GM19395 (cell line): ENCODE data around the gene AFF4.
A peak's percentile ranks its signal among the peaks of the same experiment; 100 is the strongest.
"Not testable (repeated sequence)": the region's sequence is repeated elsewhere in the genome, so short reads cannot be mapped to it uniquely, and the experiment has no call there.

Experiments used
- ATAC-seq: cut with Tn5 transposase; IDR thresholded peaks from one replicate; pipeline ENCODE4 v1.9.1; 2021; ENCODE audit warnings: mild to moderate bottlenecking, moderate library complexity; ENCODE audit not compliant: unreplicated experiment

The AFF4 gene, protein sequence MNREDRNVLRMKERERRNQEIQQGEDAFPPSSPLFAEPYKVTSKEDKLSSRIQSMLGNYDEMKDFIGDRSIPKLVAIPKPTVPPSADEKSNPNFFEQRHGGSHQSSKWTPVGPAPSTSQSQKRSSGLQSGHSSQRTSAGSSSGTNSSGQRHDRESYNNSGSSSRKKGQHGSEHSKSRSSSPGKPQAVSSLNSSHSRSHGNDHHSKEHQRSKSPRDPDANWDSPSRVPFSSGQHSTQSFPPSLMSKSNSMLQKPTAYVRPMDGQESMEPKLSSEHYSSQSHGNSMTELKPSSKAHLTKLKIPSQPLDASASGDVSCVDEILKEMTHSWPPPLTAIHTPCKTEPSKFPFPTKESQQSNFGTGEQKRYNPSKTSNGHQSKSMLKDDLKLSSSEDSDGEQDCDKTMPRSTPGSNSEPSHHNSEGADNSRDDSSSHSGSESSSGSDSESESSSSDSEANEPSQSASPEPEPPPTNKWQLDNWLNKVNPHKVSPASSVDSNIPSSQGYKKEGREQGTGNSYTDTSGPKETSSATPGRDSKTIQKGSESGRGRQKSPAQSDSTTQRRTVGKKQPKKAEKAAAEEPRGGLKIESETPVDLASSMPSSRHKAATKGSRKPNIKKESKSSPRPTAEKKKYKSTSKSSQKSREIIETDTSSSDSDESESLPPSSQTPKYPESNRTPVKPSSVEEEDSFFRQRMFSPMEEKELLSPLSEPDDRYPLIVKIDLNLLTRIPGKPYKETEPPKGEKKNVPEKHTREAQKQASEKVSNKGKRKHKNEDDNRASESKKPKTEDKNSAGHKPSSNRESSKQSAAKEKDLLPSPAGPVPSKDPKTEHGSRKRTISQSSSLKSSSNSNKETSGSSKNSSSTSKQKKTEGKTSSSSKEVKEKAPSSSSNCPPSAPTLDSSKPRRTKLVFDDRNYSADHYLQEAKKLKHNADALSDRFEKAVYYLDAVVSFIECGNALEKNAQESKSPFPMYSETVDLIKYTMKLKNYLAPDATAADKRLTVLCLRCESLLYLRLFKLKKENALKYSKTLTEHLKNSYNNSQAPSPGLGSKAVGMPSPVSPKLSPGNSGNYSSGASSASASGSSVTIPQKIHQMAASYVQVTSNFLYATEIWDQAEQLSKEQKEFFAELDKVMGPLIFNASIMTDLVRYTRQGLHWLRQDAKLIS

GRCh38 chr5:132963171-132964104, at the start of gene AFF4:
Gene AFF4, minus strand, starts transcription at chr5:132963634. Its CDS starts 26,445 bp downstream, at chr5:132937189.
- peak; percentile 94 for ATAC-seq

DNA sequence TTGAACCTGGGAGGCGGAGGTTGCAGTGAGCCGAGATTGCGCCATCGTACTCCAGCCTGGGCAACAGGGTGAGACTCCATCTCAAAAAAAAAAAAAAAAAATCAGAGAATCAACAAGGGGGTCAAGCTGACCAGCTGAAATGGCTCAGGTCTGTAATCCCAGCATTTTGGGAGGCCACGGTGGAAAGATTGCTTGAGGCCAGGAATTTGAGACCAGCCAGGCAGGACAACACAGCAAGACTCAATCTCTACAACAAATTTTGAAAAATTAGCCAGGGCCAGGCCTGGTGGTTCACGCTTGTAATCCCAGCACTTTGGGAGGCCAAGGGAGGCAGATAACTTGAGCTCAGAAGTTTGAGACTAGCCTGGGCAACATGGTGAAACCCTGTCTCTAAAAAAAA, 45.0 kb upstream of the AFF4 start:
- ATAC-seq = not testable (repeated sequence)

GRCh38 chr5:133006653-133007052, 43.2 kb upstream of the AFF4 start:
- ATAC-seq = no peak

GRCh38 chr5:132999246-132999645, 35.8 kb upstream of the AFF4 start:
- no peak for ATAC-seq

- ATAC-seq = no peak
Observed at GRCh38 chr5:132998556-132998955, 35.1 kb upstream of the AFF4 start.

DNA sequence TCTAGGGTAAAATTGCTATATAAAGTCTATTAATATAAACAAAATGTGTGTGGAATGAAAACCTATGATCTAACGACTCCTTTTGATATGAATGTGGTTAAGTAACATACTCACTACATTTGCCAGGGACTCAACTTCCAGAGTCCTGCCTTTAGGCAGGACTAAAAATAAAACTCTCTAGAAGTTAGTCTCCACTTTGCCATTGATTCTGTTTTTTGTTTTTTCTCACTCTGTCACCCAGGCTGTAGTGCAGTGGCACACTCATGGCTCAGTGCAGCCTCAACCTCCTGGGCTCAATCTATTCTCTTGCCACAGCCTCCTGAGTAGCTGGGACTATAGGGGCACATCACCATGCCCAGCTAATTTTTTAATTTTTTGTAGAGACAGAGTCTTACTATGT, 32.9 kb upstream of the AFF4 start:
- ATAC-seq = no peak

DNA sequence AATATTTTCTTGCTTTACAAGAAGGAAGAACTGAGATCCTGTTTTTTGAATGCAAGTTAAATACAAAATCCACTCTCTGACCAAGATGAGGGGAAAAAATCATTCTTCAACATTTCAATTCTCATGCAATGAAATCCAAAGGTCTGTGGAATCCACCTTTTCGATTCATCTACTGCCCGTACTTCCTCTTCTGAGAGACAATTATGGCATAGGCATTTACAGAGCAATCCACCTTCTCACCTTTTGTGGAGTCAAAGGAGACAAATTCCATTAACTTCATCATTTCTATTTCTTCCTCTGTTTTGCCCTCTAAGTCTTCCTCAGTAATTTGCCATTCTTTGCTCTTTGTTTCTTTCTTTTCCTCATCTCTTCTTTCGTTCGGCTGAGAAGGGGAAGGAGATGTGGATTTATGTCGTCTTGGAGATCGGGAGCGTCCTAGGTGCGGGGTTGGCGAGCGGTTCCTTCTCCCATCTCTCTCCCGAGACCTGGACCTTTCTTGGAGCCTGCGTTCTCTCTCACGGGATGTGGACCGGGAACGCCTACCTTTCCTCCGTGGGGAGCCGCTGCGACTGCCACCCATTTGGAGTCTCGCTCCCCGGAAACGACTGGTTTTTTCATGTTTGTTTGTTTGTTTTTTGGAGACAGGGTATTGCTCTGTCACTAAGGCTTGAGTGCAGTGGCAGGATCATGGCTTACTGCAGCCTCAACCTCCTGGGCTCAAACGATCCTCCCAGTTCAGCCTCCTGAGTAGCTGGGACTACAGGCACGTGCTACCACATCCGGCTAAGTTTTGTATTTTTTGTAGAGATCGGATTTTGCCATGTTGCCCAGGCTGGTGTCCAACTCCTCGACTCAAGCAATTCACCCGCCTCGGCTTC, 24.3 kb upstream of the AFF4 start:
- no peak for ATAC-seq

- ATAC-seq = not testable (repeated sequence)
Observed at GRCh38 chr5:132982971-132983370, 19.5 kb upstream of the AFF4 start.

GRCh38 chr5:132981288-132981687, 17.9 kb upstream of the AFF4 start:
- no peak for ATAC-seq

DNA sequence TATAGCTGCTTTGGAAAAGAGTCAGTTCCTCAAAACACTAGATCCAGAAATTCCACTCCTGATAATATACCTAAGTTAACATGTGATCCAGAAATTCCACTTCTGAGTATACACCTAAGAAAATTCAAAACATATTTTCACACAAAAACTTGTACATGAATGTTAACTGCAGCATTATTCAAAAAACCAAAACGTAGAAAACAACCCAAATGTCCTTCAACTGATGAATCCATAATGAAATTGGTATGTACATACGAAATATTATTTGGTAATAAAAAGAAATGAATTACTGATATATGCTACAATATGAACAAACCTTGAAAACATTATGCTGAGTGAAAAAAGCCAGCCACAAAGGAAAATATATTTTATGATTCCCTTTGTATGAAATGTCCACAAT, 16.5 kb upstream of the AFF4 start:
- ATAC-seq = no peak

GRCh38 chr5:132979367-132979940, 16.0 kb upstream of the AFF4 start:
- no peak for ATAC-seq

GRCh38 chr5:132976852-132977251, 13.4 kb upstream of the AFF4 start:
- no peak for ATAC-seq

- ATAC-seq = not testable (repeated sequence)
Observed at GRCh38 chr5:132972436-132972828, 9.0 kb upstream of the AFF4 start.

DNA sequence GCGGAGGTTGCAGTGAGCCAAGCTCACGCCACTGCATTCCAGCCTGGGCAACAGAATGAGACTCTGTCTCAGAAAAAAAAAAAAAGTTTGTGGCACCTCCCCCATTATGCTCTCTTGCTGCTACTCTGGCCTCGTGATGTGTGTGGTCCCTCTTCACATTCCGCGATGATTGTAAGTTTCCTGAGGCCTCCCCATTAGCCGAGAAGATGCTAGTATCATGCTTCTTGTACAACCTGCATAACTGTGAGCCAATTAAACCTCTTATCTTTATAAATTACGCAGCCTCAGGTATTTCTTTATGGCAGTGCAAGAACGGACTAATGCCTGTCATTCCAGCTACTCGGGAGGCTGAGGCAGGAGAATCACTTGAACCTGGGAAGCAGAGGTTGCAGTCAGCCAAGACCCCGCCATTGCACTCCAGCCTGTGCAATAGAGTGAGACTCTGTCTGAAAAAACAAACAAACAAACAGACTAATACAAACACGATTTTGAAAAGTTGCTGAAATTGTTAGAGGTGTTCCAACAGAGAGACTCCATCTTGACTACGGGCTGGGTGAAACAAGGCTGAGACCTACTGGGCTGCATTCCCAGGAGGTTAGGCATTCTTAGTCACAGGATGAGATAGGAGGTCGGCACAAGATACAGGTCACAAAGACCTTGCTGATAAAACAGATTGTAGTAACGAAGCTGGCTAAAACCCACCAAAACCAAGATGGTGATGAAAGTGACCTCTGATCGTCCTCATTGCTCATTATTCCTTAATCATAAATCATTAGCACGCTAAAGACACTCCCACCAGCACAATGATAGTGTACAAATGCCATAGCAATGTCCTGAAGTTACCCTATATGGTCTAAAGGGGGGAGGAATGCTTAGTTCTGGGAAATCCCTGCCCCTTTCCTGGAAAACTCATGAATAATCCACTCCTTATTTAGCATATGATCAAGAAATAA, 8.3 kb upstream of the AFF4 start:
- ATAC-seq = no peak

GRCh38 chr5:132965120-132965519, 1.7 kb upstream of the AFF4 start:
- ATAC-seq = no peak

DNA sequence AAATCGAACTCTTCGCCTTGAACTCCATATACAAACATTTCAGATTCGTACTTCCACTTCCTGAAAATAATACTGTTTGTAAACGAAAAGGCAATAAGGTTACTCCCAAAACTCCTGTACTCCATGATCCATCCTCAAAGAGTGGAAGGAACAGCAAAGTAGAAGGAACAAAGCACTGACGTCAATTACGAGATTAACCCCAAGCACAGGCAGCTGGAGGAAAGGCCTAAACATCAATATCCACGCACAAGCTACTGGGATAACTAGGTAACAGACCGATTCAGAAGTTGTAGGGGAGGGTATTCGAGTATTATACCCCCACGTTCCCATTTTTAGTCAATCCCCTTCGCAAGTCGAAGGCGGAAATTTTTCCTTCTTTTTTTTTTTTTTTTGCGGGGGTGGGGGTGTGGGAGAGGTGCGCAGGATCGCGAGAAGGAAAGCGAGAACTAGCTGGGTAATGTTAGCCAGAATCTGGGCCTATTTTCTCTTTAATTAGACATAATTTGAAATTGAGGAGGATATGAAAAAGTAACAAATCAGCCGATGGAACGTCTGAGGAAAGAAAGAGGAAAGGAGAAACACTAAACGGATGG, 909 bp downstream of the AFF4 start:
- no peak for ATAC-seq

DNA sequence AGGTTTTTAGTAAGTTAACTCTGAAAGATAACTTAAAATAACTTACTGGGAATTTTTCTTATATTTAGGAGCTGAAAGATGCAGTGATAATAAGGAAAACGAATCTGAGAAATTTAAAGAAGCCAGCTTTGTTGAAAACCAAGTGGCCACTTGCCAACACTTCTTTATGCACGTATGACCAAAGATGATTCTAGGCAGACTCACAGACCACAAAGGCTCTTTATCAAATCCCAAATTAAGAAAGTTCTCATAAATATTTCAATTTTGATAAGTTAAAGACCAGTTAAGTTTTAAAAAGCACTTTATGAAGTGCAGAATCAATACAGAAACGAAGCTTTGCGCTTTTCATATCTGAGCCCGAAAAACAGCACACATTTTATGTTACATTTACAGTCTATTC, 1.5 kb downstream of the AFF4 start:
- no peak for ATAC-seq
